NCI-H146 treated with DMSO at 0.1 percent for 48 hours (cell line): ENCODE measurements around the gene TMTC1.
"Not testable (repeated sequence)": the region's sequence is repeated elsewhere in the genome, so short reads cannot be mapped to it uniquely, and the experiment has no call there.

ENCODE experiments used
- DNase-seq: peaks from one replicate; lab custom pipeline; 2025; ENCODE audit not compliant: unreplicated experiment; lab: John Stamatoyannopoulos, UW

TMTC1 gene

DNA sequence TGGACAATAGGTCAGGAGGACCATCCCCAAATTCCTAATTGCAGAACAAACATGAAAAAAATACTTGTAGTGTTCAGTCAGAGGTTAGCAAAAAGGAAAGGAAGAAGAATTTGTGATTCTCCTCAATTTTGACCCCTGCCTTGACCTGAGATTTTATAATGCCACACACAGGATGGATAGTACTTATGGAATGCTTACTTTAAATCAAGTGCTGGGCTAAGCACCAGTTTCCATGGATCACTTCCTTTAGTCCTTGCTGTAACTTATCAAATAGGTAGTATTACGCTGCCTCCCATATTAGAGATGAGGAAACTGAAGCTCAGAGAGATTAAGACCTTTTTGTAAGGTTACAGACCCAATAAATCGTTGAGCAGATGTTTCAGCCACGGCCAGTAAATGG is 205.0 kb downstream of the TMTC1 start:
- DNase-seq, result no peak

DNA sequence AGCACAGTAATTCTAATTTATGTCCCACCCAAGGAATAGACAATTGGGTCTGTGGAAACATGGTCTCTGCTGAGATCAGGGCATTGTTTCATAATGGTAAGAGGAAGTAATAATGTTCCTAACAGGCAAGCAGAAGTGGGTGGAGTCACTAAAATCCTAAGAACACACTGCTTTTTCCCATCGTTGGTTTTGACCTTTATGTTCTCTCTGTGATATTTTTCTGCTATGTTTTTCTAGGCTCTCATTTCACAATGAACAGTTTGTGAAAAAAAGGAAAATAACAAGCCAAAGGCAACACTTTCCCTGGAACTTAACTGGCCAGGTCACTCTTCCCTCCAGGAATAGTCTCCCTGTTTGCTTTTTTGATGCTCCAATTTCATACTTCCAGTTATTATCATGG is 205.7 kb downstream of the TMTC1 start:
- no peak for DNase-seq

DNA sequence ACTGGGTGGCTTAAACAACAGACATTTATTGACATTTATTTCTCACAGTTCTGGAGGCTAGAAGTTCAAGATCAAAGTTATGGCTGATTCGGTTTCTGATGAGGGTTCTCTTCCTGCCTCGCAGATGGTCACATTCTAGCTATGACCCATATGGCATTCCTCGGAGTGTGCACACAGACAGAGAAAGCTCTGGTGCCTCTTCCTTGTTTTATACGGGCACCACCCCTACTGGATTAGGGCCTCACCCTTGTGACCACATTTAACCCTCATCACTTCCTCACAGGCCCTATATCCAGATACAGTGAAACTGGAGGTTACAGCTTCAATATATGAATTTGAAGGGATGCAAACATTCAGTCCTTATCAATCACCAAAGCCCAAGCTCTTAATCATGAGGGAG is 209.2 kb downstream of the TMTC1 start:
- no peak for DNase-seq

DNA sequence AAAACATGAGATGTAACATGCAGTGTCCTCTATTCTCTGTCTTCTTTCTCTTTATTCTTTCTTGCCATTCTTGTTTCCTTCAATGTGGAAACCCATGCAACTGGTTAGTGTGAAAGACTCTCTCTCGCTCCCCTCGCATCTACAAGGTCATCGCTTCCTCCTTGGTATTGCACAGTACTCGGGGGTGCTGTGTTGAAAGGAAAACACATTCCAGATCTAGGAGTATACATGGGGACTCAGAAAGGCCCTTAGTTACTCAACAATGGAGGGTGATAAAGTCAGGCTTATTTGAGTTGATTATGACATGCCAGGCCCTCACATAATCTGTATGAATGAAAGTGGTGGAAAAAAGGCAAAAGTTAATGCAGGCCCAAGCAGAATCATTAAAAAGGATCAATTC is 210.8 kb downstream of the TMTC1 start:
- DNase-seq, result no peak

DNA sequence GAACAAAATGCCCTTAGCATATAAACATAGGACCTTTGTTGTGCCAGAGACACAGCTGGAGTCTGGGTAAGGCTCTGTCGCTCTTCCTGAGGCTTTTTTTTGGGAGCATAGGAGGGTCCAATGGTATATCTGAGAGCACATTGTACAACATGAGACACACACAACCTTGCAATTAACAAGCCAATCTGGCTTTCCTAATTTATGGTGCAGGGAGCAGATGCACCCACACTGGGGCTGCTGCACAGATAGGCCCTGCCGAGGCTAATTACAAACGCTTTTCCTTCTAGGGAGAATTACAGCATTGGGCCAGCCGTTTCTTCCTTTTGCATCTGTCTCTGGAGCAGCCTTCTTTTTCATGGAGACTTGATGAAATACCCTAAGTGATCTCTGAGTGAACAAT is 211.3 kb downstream of the TMTC1 start:
- no peak for DNase-seq

DNA sequence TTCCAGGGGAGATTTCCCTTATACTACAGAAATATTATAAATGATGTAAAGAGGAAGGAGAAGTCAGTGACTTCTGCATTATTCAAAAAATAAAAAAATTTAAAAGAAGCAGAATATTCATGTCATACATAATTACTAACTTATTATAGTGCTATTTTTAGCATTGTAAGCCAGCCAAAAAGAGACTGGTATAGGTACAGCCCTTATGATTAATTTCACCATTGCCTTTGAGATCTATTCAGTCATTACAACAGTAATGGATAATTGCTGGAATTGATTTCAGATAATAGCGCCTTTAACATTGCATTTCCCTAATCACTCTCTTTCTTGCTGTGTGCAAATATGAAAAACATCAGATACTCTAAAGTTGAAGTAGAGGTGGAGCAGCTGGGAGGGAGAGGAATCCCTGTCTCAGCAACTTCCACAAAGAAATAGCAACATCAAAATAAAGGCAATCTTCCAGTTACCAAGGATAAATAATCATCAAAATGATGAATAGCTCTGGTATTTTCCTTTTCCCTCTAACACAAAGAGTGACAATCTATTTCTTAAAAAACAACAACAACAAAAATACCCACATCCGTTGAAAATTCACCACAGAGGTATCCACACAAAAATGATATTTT is 214.5 kb downstream of the TMTC1 start:
- DNase-seq, result no peak

DNA sequence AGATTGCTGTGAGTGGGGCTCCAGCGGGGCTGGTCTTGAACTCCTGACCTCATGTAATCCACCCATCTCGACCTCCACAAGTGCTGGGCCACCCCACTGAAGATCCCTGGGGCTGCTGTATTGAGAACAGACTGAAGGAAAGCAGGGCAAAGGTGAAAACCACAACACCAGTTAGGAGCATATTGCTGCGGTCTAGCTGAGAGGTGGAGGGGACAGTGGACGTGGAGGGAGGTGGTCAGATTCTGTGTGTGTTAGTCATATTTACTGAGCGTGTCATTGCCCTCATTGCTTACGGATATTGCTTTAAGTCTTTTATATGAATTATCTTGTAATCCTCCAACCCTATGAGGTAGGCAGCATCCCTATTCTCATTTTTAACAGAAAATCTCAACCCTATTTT is 217.3 kb downstream of the TMTC1 start:
- DNase-seq, result no peak

DNA sequence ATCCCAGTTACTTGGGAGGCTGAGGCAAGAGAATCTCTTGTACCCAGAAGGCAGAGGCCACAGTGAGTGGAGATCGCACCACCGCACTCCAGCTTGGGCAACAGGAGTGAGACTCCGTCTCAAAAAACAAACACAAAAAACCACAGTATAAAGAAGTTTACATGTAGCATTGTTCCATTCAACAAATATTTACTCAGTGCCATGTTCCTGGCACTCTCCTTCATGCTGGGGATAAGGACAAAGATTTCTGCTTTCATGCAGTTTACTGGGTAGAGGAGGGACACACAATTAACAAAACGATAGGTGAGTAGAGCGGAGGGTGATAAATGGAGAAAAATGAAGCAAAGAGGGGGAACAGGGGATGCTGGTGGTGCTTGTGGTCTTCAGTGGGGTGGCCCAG is 218.0 kb downstream of the TMTC1 start:
- DNase-seq, result no peak

DNA sequence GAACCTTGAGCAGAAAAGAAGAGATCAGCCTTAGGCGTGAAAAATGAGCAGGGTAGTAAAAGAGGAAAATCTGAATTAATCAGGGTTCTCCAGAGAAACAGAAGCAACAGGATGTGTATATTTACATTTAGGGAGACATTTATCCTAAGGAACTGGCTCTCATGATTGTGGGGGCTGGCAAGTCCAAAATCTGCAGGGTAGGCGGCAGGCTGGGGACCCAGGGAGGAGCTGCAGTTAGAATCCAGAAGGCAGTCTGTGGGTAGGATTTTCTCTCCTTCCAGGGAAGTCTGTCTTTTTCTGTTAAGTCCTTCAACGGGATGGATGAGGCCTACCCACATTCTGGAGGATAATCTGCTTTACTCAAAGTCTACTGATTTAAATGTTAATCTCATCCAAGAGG is 218.8 kb downstream of the TMTC1 start:
- DNase-seq, result no peak

DNA sequence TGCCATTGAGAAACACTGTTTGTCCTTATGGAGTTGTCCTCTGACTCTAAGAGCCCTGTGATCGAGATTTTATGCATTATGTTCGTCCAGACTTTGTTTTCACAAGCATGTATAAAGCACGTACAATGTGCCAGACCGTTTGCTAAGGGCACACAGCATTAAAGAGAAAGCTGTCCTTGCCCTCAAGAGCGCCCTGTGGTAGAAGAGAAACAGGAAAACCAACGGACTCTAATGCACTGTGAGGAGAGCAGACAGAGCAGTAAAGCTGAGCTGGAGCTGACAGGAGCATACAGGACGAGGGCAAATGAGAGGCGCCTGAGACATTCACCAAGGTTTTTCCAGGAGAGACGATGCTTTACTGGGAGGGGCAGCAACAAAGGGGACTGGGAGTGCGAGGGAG is 220.1 kb downstream of the TMTC1 start:
- no peak for DNase-seq

DNA sequence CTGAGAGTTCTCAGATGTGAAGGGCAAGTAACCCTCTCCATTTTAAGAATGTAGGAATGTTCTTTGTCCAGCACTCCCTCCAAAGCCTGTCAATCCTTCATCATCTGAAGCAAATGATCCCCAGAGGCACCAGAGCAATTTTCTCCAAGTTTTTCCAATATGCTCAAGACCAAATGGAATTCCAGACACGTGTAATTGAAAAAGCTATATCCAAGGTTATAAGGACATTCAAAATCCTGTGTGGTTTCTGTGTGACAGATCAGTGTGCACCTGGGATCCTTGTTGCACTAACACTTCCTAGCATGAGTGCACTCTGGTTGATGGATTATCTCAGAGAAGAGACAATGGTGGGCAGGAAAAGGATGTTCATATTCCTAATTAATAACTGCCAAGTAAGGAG is 220.7 kb downstream of the TMTC1 start:
- no peak for DNase-seq

DNA sequence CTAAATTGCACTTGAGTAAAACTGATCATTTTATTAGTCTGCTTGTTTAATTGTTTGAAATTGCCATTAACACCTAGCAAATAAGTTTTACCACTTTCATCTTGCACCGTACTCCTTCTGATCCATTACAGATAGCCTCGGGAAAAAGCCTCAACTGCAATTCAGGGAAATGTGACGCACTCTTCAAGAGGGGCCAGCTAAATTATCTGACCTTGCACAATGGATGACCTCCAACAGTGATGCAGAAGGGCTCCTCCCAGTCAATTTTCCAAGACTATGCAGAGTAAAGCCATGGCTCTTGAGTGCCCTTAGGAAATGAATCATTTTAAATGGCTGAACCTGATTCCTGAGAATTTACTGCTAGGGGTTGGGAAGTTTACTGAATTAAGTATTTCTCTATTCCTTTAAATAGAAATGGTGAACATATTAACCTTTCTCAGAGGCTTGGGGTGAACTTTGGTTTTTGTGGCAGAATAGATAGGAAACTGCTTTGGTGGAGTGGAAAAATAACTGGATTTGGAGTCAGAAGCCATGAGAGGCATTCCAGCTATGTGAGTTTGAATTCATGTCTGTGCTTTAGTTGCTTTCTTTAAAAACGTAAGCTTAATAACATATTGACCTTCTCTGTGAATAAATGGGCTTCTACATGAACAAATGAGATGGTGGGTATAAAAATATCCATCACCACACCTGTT is 221.5 kb downstream of the TMTC1 start:
- no peak for DNase-seq

DNA sequence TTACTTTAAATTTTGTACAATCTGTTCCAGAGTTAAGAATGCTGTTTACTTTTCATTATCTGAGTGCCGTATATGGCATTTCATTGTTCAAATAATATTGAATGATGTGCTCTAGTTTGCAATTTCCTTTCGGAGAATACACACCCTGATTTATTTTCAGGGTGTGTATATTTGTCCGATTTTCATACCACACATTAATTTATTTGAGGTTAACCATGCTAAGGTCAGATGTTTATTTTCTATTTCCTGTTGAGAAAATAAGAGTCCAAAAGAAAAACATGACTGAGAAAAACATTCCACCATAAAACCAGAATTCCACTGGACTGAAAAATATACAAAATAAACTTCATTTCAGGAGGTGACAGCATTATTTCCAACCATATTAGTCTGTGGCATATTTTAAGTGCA is 222.1 kb downstream of the TMTC1 start:
- DNase-seq, result no peak

DNA sequence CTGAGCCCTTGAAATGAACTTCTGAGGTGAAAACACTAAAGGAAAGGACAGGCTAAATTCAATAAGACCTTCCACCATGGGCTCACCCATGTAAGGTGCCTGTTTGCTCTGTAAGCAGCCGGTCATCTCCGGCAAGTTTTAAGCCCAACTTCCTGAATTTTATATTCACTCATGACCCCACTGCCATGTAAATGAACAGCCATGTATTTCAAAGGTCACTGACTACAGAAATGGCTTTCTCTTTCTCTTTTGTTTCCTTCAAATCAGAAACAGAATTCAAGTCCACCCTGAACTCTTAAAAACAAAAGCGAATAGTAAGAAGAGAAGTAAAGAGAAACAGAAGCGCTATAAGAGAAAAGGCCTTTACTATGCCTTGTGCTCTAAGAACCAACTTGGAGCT is 224.5 kb downstream of the TMTC1 start:
- DNase-seq, result no peak

DNA sequence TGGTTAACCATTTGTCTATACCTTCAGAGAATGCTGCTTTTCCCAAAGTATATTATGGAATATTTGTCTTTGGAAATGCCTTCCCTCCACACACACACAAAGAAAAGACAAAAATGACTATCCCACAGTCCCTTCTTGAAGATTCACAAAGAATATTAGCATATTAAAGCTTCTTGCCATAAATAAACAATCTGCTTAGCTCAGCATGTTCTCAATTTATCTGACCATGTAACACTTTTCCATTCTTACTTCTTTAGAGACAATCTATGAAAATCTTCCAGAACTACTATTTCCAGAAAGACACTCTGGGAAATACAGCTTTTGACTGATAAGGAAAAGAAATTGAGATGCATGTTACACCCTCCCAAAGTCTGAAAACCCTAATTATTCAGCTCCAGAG is 227.4 kb downstream of the TMTC1 start:
- no peak for DNase-seq

DNA sequence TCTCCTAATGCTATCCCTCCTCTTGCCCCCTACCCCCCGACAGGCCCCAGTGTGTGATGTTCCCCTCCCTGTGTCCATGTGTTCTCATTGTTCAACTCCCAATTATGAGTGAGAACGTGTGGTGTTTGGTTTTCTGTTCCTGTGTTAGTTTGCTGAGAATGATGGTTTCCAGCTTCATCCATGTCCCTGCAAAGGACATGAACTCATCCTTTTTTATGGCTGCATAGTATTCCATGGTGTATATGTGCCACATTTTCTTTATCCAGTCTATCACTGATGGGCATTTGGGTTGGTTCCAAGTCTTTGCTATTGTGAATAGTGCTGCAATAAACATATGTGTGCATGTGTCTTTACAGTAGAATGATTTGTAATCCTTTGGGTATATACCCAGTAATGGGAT is 228.3 kb downstream of the TMTC1 start:
- DNase-seq, result not testable (repeated sequence)

DNA sequence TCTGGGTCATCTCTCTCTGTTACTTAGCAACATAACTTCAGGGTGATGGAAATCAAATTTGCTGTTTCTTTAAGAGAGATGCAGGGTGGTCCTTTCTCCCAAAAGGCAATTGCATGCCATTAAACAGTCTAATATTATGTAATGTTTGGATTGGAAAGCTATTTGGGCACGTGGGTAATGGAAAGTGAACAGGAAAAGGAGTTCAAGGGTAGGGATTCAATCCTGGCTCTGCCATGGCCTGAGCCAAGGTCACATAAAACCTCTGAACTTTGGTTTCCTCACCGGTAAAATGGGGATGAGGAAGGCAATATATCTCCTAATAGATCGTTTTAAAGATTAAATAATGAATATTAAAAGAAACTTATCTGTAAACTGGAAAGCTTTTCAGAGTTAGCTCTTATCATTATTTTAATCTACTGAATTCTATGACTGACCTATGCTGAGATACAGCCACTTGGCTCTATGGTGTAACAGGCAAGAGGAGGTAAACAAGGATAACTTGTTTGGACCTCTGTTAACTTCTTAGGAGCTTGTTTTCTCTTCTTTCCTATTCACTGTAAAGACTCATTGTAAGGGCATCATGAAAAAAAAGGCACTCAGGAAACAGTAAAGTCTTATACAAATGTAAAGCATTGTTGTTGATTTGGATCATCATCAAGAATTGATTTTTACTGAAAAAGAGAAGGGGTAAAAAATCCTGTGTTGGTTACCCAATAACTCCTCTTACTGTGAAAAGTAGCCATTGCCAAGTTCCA is 230.6 kb downstream of the TMTC1 start:
- no peak for DNase-seq

DNA sequence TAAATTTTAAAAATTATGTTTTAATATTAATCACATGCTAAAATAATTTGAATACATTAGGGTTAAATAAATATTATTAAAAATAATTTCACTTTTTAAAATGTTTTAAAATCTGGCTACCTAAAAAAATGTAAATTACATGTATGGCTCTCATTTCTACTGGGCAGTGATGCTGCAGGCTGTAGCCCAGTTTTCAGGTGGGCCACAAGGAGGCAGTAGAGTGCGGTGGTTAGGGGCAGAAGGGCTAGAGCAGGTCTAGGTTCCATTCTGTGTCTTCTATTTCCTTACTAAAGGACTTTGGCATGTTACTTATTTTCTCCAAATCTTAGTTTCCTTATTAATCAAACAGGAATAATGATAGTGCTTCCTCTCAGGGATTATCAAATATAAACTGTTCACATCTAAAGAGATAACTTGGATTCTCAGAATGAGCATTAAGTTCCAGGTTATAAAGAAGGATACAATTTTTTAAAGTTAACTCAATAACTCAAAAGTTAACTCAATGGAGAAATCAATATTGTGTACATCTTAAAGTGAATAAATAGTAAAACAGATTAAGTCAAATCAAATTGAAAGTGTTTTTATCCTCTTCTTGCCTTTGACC is 231.3 kb downstream of the TMTC1 start:
- no peak for DNase-seq

DNA sequence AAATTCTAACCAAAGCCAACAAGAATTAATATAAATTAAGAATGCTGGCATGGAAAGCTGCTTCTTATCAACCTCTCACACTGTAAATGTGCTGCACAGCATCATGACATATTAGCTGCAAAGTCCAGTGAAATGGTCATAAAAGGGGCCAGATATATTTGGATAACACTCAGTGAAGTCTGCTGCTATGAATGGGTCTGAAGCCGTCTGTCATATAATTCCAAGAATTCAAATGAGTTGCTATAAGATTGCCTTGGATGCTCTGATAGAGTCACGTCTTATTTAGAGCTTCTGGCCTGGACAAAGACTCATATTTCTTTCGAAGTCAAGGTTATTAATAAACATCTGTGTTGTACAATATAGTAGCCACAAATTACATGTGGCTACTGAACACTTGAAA is 231.9 kb downstream of the TMTC1 start:
- no peak for DNase-seq

DNA sequence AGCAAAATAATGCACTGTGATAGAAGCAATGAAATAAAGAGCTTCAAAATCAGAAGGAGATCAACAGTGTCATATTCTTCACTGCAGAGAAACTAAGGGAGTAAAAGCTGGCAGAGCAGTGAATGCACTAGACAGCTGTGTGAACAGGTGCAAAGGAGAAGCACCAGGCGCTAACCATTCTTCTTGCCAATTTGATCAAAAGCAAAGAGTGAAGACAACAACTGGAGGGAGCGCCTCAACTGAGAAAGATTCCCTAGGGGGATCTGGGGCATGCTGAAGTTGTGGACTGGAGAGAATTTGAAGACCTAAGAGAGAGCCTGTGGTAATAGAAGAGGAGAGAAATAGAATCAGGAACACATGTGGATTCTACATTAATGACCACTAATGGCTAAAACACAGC is 235.9 kb downstream of the TMTC1 start:
- no peak for DNase-seq

DNA sequence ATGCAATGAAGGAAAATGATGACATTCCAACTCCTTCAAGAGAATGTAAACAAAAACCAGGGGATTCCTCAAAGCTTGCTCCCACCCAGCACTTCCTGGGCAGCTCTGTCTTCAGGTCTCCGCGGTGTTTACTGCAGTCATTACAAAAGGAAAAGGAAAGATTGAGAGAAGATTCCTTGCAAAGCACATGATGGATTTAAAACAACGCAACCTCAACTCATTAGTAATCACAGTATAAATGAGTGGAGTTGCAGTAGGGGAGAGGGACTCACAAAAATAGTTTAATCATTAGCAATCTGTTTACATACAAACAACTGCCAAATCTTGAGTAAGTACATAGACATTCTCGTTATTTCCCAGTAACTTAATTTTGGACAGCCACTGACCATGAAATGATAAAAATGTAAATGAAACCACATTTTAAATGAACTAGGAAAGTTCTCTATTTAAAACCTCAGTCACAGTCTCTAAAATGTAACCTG is 236.6 kb downstream of the TMTC1 start:
- no peak for DNase-seq

DNA sequence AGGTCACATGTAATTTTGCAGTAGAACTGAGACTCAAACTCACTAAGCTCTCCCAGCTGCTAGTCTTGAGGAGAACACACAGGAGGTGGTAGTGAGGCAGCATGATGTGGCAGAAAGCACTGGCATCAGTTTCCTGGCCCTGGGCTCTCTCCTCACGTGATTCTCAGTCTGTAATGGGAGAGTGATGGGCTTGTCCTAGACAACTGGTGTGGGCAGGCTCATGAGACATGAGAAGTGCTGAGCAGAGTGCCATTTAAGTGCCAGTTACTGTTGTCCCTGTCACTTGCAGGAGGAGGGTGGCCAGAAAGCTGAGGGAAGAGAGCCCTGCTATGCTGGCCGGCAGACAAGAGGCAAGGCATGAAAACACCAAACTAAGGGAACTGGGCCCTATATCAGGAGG is 237.7 kb downstream of the TMTC1 start:
- no peak for DNase-seq
